Endodermal cell (in vitro differentiated cells): ENCODE measurements around the gene CITED2. TPM values are rescaled to one million over a fixed set of nuclear protein-coding genes. Genes with fewer than 3 reads are reported as not detected.

ENCODE experiments used
- DNase-seq: peaks from one replicate; pipeline ENCODE4 v3.0.0-alpha.2; 2017
- H3K27ac ChIP-seq: 2 replicates; pipeline ENCODE4 v1.5.1; 2013; ENCODE audit warnings: mild to moderate bottlenecking, low read depth, low read length, moderate library complexity
- H3K27me3 ChIP-seq: 2 replicates; pipeline ENCODE4 v1.6.1; 2013; ENCODE audit warnings: mild to moderate bottlenecking, low read length, moderate library complexity; ENCODE audit not compliant: insufficient read depth, control insufficient read depth, poor library complexity, severe bottlenecking
- H3K36me3 ChIP-seq: 2 replicates; pipeline ENCODE4 v1.7.0; 2013; ENCODE audit warnings: mild to moderate bottlenecking, low read length, moderate library complexity; ENCODE audit not compliant: control insufficient read depth, insufficient read depth
- H3K4me1 ChIP-seq: one replicate; pipeline ENCODE4 v1.7.0; 2013; ENCODE audit warnings: low read length; ENCODE audit not compliant: control insufficient read depth, insufficient read depth
- H3K4me3 ChIP-seq: 2 replicates; pipeline ENCODE4 v1.5.1; 2013; ENCODE audit warnings: mild to moderate bottlenecking, low read length, moderate library complexity
- H3K9ac ChIP-seq: 2 replicates; pipeline ENCODE4 v1.6.1; 2013; ENCODE audit warnings: mild to moderate bottlenecking, low read length, moderate library complexity; ENCODE audit not compliant: poor library complexity, severe bottlenecking; ENCODE audit errors: extremely low read depth
- H3K9me3 ChIP-seq: 2 replicates; pipeline ENCODE4 v1.6.1; 2013; ENCODE audit warnings: mild to moderate bottlenecking, low read length, moderate library complexity; ENCODE audit not compliant: control insufficient read depth
- H3K27ac Mint-ChIP-seq: 2 replicates; pipeline ENCODE4 v1.8.0; 2020; ENCODE audit warnings: mixed read lengths
- H3K27me3 Mint-ChIP-seq: 2 replicates; pipeline ENCODE4 v1.8.0; 2021; ENCODE audit warnings: mild to moderate bottlenecking, mixed read lengths; ENCODE audit not compliant: insufficient read depth
- H3K36me3 Mint-ChIP-seq: 2 replicates; pipeline ENCODE4 v1.8.0; 2020; ENCODE audit warnings: low read depth, mixed read lengths
- H3K4me1 Mint-ChIP-seq: 2 replicates; pipeline ENCODE4 v1.8.0; 2020; ENCODE audit warnings: mixed read lengths
- H3K4me3 Mint-ChIP-seq: 2 replicates; pipeline ENCODE4 v1.8.0; 2020; ENCODE audit warnings: mild to moderate bottlenecking, moderate library complexity, mixed read lengths
- H3K9me3 Mint-ChIP-seq: 2 replicates; pipeline ENCODE4 v1.8.0; 2020; ENCODE audit warnings: mild to moderate bottlenecking, mixed read lengths
- CTCF ChIP-seq: fragments of 200-600 bp; sonication (generic); conservative IDR thresholded peaks from 2 replicates; pipeline ENCODE4 v1.5.0; 2021; ENCODE audit warnings: antibody characterized with exemption, mild to moderate bottlenecking
- WGBS, 2 experiments: methylation state at CpG; one replicate each; pipeline versions ENCODE4 v1.1.5 to v1.1.7; 2013; ENCODE audit warnings: missing lambda C conversion rate in 2 of 2, mixed read lengths in 1 of 2; ENCODE audit not compliant: insufficient coverage in 1 of 2, insufficient read length in 1 of 2; 5-methylcytosine and 5-hydroxymethylcytosine counted together
- total RNA-seq, 2 donors: library from RNA; stranded (reverse); fragmentation: NEBNext Ultra II Directional in 1 of 2; extraction: Animal tissue kit (Norgen Biotek cat#: 25700) in 1 of 2; gene quantifications; 2 replicates in 1 of 2; 3 replicates in 1 of 2; pipeline ENCODE4 v1.2.1, GENCODE V29; 2021

Gene CITED2
- total RNA-seq, 2 donors from 2014 or later = 80.2 to 118 TPM

- H3K36me3 Mint-ChIP-seq = no peaks in the 10 kb centered on the region
- Histone ChIP-seq H3K27ac (no peak overlapping the region), H3K27me3 (no peaks in the 10 kb centered on the region), H3K36me3 (no peaks in the 10 kb centered on the region), H3K9me3 (no peaks in the 10 kb centered on the region), H3K9ac (no peak overlapping the region), H3K4me1 (peaks cover 12% of the 10 kb centered on the region), H3K4me3 (no peak overlapping the region)
- DNase-seq = no peak
- WGBS, 2 experiments = 91 to 93% methylated on average over 4 to 6 of the region's 6 CpGs
- H3K9me3 Mint-ChIP-seq = no peaks in the 10 kb centered on the region
- H3K4me3 Mint-ChIP-seq = no peak overlapping the region
- no peak overlapping the region for H3K27ac Mint-ChIP-seq
- TF ChIP-seq CTCF = no peak
- peaks cover 22% of the 10 kb centered on the region for H3K4me1 Mint-ChIP-seq
- peaks cover 5% of the 10 kb centered on the region for H3K27me3 Mint-ChIP-seq
Measured at GRCh38 chr6:139381216-139381865, 6.9 kb upstream of the CITED2 start.

- Mint-ChIP-seq H3K4me1 (peaks cover 26% of the 10 kb centered on the region), H3K36me3 (no peaks in the 10 kb centered on the region)
- no peak overlapping the region for H3K9ac ChIP-seq
Measured at GRCh38 chr6:139380611-139381010, 6.2 kb upstream of the CITED2 start.

GRCh38 chr6:139380168-139380567, 5.7 kb upstream of the CITED2 start:
- Histone ChIP-seq H3K4me3 (no peak overlapping the region), H3K27me3 (no peaks in the 10 kb centered on the region), H3K36me3 (no peaks in the 10 kb centered on the region), H3K9ac (no peak overlapping the region), H3K9me3 (no peaks in the 10 kb centered on the region), H3K27ac (no peak overlapping the region), H3K4me1 (peaks cover 16% of the 10 kb centered on the region)
- no peak overlapping the region for H3K4me3 Mint-ChIP-seq
- no peak for TF ChIP-seq CTCF
- 94 to 100% methylated on average over 6 to 7 of the region's 7 CpGs for WGBS, 2 experiments
- peaks cover 26% of the 10 kb centered on the region for H3K4me1 Mint-ChIP-seq
- H3K27ac Mint-ChIP-seq = no peak overlapping the region
- no peaks in the 10 kb centered on the region for H3K9me3 Mint-ChIP-seq
- no peak for DNase-seq
- peaks cover 5% of the 10 kb centered on the region for H3K27me3 Mint-ChIP-seq
- no peaks in the 10 kb centered on the region for H3K36me3 Mint-ChIP-seq

More at GRCh38 chr6:139380611-139381010, 6.2 kb upstream of the CITED2 start:
- no peak for TF ChIP-seq CTCF
- Mint-ChIP-seq H3K4me3 (no peak overlapping the region), H3K27ac (no peak overlapping the region), H3K9me3 (no peaks in the 10 kb centered on the region), H3K27me3 (peaks cover 5% of the 10 kb centered on the region)
- no peak overlapping the region for H3K4me3 ChIP-seq
- H3K27ac ChIP-seq = no peak overlapping the region
- 94% methylated on average over 2 of the region's 2 CpGs; no CpG with 5 or more reads in 1 of the 2 experiments for WGBS, 2 experiments
- peaks cover 16% of the 10 kb centered on the region for H3K4me1 ChIP-seq
- H3K9me3 ChIP-seq = no peaks in the 10 kb centered on the region
- DNase-seq = no peak
- no peaks in the 10 kb centered on the region for H3K36me3 ChIP-seq
- no peaks in the 10 kb centered on the region for H3K27me3 ChIP-seq
